Astrocyte of the cerebellum (primary cell): Measurements from ENCODE around the gene ACTN2.

Source experiments
- DNase-seq: peaks from one replicate; pipeline ENCODE4 v3.0.0-alpha.2; 2011; ENCODE audit warnings: low read depth
- H3K4me3 ChIP-seq: 2 replicates; pipeline ENCODE4 v1.5.1; 2011; ENCODE audit warnings: mild to moderate bottlenecking, low read depth, low read length, moderate library complexity
- in situ Hi-C: cut with HindIII; loops from 2 replicates; pipeline ENCODE4 v1.10.0; 2017; ENCODE audit warnings: low sequenced_read_pairs
- TF ChIP-seq, protein P1 (sequence below): IDR thresholded peaks from 2 replicates; pipeline ENCODE4 v1.5.1; 2012; ENCODE audit warnings: low read length, low read depth, moderate library complexity, mild to moderate bottlenecking; ENCODE audit errors: missing control alignments

ACTN2 gene

GRCh38 chr1:236786453-236786852, 100.2 kb downstream of the ACTN2 start:
- in situ Hi-C loops, result no loop called here
- TF ChIP-seq, protein P1, sequence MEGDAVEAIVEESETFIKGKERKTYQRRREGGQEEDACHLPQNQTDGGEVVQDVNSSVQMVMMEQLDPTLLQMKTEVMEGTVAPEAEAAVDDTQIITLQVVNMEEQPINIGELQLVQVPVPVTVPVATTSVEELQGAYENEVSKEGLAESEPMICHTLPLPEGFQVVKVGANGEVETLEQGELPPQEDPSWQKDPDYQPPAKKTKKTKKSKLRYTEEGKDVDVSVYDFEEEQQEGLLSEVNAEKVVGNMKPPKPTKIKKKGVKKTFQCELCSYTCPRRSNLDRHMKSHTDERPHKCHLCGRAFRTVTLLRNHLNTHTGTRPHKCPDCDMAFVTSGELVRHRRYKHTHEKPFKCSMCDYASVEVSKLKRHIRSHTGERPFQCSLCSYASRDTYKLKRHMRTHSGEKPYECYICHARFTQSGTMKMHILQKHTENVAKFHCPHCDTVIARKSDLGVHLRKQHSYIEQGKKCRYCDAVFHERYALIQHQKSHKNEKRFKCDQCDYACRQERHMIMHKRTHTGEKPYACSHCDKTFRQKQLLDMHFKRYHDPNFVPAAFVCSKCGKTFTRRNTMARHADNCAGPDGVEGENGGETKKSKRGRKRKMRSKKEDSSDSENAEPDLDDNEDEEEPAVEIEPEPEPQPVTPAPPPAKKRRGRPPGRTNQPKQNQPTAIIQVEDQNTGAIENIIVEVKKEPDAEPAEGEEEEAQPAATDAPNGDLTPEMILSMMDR, result no peak
- H3K4me3 ChIP-seq, result no peak overlapping the region
- no peak for DNase-seq

GRCh38 chr1:236794585-236795034, 108.3 kb downstream of the ACTN2 start:
- TF ChIP-seq, protein P1, result no peak
- in situ Hi-C loops, result no loop called here
- no peak for DNase-seq

GRCh38 chr1:236795035-236795756, 108.9 kb downstream of the ACTN2 start, which contains the start of gene MTR:
TSS of gene MTR (plus strand) at chr1:236795292. CDS start at chr1:236795704, 412 bp downstream.
- TF ChIP-seq, protein P1, result no peak
- in situ Hi-C loops, result no loop called here
- DNase-seq, result peak; percentile 93
- peak within 1 kb of the TSS; percentile 98 for H3K4me3 ChIP-seq

More at GRCh38 chr1:236794585-236795034, 108.3 kb downstream of the ACTN2 start:
- peak overlapping the region; percentile 98 for H3K4me3 ChIP-seq

DNA sequence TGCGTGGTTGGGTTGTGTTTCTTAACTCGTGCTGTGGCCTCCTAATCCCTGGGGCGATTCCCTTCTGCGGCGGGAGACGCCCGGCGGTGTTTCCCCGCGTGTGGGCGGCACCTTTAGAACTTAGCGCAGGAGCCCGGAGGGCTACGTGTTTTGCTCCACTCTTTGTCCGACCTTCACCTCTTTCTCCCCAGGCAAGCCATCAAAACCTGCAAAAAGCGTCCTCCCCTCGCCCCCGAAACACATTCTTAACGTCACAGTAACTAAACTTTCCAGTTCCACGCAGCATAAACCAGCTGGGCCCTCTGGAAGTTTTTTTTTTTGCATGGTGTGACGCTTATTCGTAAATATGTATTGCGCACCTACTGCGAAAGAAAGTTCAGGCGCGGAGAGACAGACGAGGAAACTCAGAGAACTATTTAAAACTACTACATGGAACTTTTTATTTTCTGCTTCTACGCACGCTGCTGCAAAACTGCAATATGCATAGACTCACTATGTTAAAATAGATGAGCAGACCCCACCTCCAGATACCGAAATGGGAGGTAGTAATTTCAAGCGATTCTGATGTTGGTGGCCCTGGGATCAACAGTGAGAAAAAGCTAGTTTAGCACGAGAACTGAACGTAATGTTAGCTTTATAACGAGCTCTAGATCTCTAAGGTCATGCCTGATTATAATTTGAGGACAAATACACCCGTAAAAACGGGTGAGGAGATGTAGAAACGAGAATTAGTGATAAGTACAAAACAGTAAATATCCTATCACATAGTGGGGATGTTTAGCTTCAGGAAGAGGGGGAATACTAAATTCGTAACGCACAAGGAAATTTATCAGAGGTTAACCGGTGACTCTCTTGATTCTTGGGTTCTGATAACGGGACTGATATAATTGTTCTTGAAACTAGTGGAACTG, 109.7 kb downstream of the ACTN2 start:
- H3K4me3 ChIP-seq, result peak overlapping the region; percentile 98
- in situ Hi-C loops, result no loop called here
- DNase-seq, result peak; percentile 16
- TF ChIP-seq, protein P1, result no peak

DNA sequence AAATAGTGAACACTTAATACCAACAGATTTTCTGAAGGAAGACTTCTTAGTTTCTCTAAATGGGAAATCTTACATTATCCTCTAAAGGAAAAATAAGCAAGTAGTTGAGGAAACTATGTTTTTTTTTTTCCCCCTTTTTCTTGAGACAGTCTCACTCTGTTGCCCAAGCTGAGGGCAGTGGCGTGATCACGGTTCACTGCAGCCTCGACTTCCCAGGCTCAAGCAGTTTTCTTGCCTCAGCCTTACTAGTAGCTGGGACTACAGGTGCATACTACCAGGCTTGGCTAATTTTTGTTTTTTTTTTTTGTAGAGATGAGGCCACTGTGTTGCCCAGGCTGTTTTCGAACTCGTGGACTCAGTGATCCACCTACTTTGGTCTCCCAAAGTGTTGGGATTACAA, 112.7 kb downstream of the ACTN2 start:
- no peak overlapping the region for H3K4me3 ChIP-seq
- TF ChIP-seq, protein P1, result no peak
- in situ Hi-C loops, result no loop called here
- no peak for DNase-seq

DNA sequence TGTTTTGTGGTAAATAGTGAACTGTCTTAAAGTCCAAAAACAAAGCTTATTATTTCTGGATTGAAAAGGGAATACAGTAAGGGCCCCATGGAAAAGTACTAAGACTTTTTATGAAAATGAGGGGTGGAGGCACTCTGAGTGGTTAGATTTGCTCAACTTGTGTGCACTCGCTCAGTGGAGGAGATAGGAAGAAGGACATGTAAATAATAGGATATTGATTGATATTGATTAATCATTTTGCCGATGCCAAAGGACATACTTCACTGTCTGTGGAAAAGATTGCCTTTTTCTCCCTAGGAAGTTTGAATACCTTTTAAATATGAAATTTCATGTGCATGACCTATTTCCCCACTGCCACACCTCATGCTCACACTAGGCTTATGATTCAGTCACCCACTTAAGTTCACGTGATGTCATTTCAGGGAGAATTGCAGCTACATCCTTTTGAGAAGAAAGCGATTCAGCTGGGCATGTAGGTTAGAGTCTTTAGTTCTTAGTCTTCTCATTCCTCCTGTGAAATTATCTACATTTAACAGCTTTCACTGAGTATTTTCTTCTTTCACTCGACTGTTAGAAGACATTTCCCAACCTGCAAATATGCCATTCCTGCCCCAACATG, 113.8 kb downstream of the ACTN2 start:
- in situ Hi-C loops, result no loop called here
- H3K4me3 ChIP-seq, result no peak overlapping the region
- TF ChIP-seq, protein P1, result no peak
- no peak for DNase-seq
